Vagina (tissue), 2 donors: Measurements from ENCODE around the gene GORAB.

Experiments used
- POLR2A ChIP-seq, 2 donors: fragments of 450-650 bp; IDR thresholded peaks; one replicate each; pipeline ENCODE4 v1.6.1; 2017; ENCODE audit warnings: antibody characterized with exemption in 2 of 2, mild to moderate bottlenecking in 2 of 2, moderate library complexity in 2 of 2
- POLR2AphosphoS5 ChIP-seq, 2 donors: sonication (generic); formaldehyde crosslinking; IDR thresholded peaks; one replicate each; pipeline ENCODE4 v1.9.0; 2017; ENCODE audit warnings: antibody characterized with exemption in 2 of 2, mild to moderate bottlenecking in 2 of 2, low read depth in 1 of 2; ENCODE audit not compliant: insufficient read depth in 1 of 2
- TF ChIP-seq, protein P1 (sequence below), 3 experiments: fragments of 450-650 bp in 2 of 3; fragments of 200-600 bp in 1 of 3; sonication (generic) in 1 of 3; IDR thresholded peaks; one replicate each; pipeline ENCODE4 v1.5.1; 2017 to 2019; ENCODE audit warnings: antibody characterized with exemption in 3 of 3, mild to moderate bottlenecking in 2 of 3, moderate library complexity in 2 of 3

DNA sequence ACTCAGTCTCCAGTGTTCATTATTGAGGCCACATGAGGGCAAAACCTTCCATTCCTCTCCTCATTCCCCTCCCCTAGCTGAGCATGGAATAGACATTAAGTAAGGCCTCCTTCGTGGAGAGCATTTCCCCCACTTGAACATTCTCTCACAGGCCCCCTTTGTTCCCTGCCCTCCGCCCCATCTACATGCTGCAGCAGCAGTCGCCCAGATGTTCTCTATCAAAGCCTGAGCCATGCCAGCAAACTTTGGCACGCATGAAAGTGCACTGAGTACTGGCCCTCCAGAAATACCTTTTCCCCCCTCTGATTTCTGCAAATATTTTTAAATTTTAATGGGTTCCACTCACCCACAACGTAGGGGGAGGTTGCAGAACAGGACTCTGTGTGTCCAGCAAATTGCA is 20.9 kb upstream of the GORAB start:
- TF ChIP-seq, protein P1, sequence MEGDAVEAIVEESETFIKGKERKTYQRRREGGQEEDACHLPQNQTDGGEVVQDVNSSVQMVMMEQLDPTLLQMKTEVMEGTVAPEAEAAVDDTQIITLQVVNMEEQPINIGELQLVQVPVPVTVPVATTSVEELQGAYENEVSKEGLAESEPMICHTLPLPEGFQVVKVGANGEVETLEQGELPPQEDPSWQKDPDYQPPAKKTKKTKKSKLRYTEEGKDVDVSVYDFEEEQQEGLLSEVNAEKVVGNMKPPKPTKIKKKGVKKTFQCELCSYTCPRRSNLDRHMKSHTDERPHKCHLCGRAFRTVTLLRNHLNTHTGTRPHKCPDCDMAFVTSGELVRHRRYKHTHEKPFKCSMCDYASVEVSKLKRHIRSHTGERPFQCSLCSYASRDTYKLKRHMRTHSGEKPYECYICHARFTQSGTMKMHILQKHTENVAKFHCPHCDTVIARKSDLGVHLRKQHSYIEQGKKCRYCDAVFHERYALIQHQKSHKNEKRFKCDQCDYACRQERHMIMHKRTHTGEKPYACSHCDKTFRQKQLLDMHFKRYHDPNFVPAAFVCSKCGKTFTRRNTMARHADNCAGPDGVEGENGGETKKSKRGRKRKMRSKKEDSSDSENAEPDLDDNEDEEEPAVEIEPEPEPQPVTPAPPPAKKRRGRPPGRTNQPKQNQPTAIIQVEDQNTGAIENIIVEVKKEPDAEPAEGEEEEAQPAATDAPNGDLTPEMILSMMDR (IDR thresholded peaks at IDR 0.05): no peak
- TF ChIP-seq POLR2A (IDR thresholded peaks at IDR 0.05) (no peak), POLR2AphosphoS5 (IDR thresholded peaks at IDR 0.05; ENCODE audit: insufficient read depth in 1 of 2, low read depth in 1 of 2) (no peak)
